GM18909 (cell line): ENCODE data around the gene PIBF1.
"Not testable (repeated sequence)": the region's sequence is repeated elsewhere in the genome, so short reads cannot be mapped to it uniquely, and the experiment has no call there.

Experiments
- ATAC-seq: cut with Tn5 transposase; IDR thresholded peaks from one replicate; pipeline ENCODE4 v1.9.1; 2021; ENCODE audit warnings: mild to moderate bottlenecking; ENCODE audit not compliant: unreplicated experiment, poor library complexity

Gene PIBF1

GRCh38 chr13:72891423-72891822 is 109.5 kb downstream of the PIBF1 start:
- no peak for ATAC-seq

GRCh38 chr13:72896869-72897268 is 114.9 kb downstream of the PIBF1 start:
- no peak for ATAC-seq

GRCh38 chr13:72901546-72901945 is 119.6 kb downstream of the PIBF1 start:
- ATAC-seq, result not testable (repeated sequence)

- no peak for ATAC-seq
Measured at GRCh38 chr13:72908416-72908815, 126.5 kb downstream of the PIBF1 start.

GRCh38 chr13:72911981-72912380 is 130.0 kb downstream of the PIBF1 start:
- ATAC-seq, result no peak

- ATAC-seq, result no peak
Measured at GRCh38 chr13:72920097-72920496, 138.2 kb downstream of the PIBF1 start.

- ATAC-seq, result no peak
Measured at GRCh38 chr13:72931311-72931710, 149.4 kb downstream of the PIBF1 start.

GRCh38 chr13:72932250-72932649 is 150.3 kb downstream of the PIBF1 start:
- ATAC-seq, result no peak

GRCh38 chr13:72946267-72946666 is 164.3 kb downstream of the PIBF1 start:
- not testable (repeated sequence) for ATAC-seq

GRCh38 chr13:72952529-72953141 is 170.7 kb downstream of the PIBF1 start:
- no peak for ATAC-seq

GRCh38 chr13:72953391-72953965 is 171.5 kb downstream of the PIBF1 start:
- no peak for ATAC-seq

GRCh38 chr13:72959643-72960042 is 177.7 kb downstream of the PIBF1 start:
- ATAC-seq, result no peak

- no peak for ATAC-seq
Measured at GRCh38 chr13:72960114-72960513, 178.2 kb downstream of the PIBF1 start.

GRCh38 chr13:72960541-72960940 is 178.6 kb downstream of the PIBF1 start:
- ATAC-seq, result no peak

GRCh38 chr13:72963762-72964161 is 181.8 kb downstream of the PIBF1 start:
- peak; percentile 79 for ATAC-seq

- no peak for ATAC-seq
Measured at GRCh38 chr13:72970301-72970880, 188.5 kb downstream of the PIBF1 start.

- ATAC-seq, result no peak
Measured at GRCh38 chr13:72970956-72971355, 189.0 kb downstream of the PIBF1 start.

- no peak for ATAC-seq
Measured at GRCh38 chr13:72973234-72973633, 191.3 kb downstream of the PIBF1 start.

- ATAC-seq, result no peak
Measured at GRCh38 chr13:72983085-72983768, 201.3 kb downstream of the PIBF1 start.

- no peak for ATAC-seq
Measured at GRCh38 chr13:72985610-72986009, 203.7 kb downstream of the PIBF1 start.

- no peak for ATAC-seq
Measured at GRCh38 chr13:72986197-72986596, 204.3 kb downstream of the PIBF1 start.
